Astrocyte (in vitro differentiated cells and primary cell): Measurements from ENCODE around the gene PRRT1. TPM values are rescaled to one million over a fixed set of nuclear protein-coding genes. Genes with fewer than 3 reads are reported as not detected.

Experiments
- DNase-seq: peaks from one replicate; pipeline ENCODE4 v3.0.0-alpha.2; 2010; ENCODE audit warnings: low read depth
- FAIRE-seq: peaks from 2 replicates; lab custom pipeline; 2011; peaks lifted over from hg19 to GRCh38; lab: Jason Lieb, UNC
- H2AFZ ChIP-seq: 2 replicates; pipeline ENCODE4 v1.6.0; 2012; ENCODE audit warnings: low read depth, low read length, inconsistent platforms
- H3K27ac ChIP-seq: 2 replicates; pipeline ENCODE4 v1.5.1; 2011; ENCODE audit warnings: low read depth, low read length, inconsistent platforms
- H3K27me3 ChIP-seq: 2 replicates; pipeline ENCODE4 v1.6.0; 2011; ENCODE audit warnings: low read length, inconsistent platforms; ENCODE audit not compliant: insufficient read depth
- H3K36me3 ChIP-seq: 2 replicates; pipeline ENCODE4 v1.5.1; 2011; ENCODE audit warnings: low read length, inconsistent platforms; ENCODE audit not compliant: insufficient read depth
- H3K4me1 ChIP-seq: 2 replicates; pipeline ENCODE4 v1.5.1; 2011; ENCODE audit warnings: low read length, inconsistent platforms; ENCODE audit not compliant: insufficient read depth
- H3K4me2 ChIP-seq: 2 replicates; pipeline ENCODE4 v1.6.0; 2012; ENCODE audit warnings: low read length, inconsistent platforms
- H3K4me3 ChIP-seq: 2 replicates; pipeline ENCODE4 v1.5.1; 2011; ENCODE audit warnings: low read depth, mild to moderate bottlenecking, low read length, inconsistent platforms; ENCODE audit not compliant: insufficient read depth
- H3K79me2 ChIP-seq: 2 replicates; pipeline ENCODE4 v1.6.0; 2012; ENCODE audit warnings: mild to moderate bottlenecking, low read length, inconsistent platforms; ENCODE audit not compliant: insufficient read depth
- H3K9ac ChIP-seq: 2 replicates; pipeline ENCODE4 v1.6.0; 2012; ENCODE audit warnings: mild to moderate bottlenecking, low read length, inconsistent platforms
- H3K9me3 ChIP-seq: 2 replicates; pipeline ENCODE4 v1.5.1; 2012; ENCODE audit warnings: low read depth, mild to moderate bottlenecking, low read length, inconsistent platforms; ENCODE audit not compliant: insufficient read depth
- H4K20me1 ChIP-seq: 2 replicates; pipeline ENCODE4 v1.6.0; 2012; ENCODE audit warnings: low read length, inconsistent platforms; ENCODE audit not compliant: insufficient read depth
- H3K27ac Mint-ChIP-seq: one replicate; pipeline ENCODE4 v1.8.0; 2021; ENCODE audit warnings: mild to moderate bottlenecking, mixed read lengths; ENCODE audit not compliant: unreplicated experiment
- H3K27me3 Mint-ChIP-seq: one replicate; pipeline ENCODE4 v1.8.0; 2021; ENCODE audit warnings: low read depth, mixed read lengths; ENCODE audit not compliant: unreplicated experiment
- H3K36me3 Mint-ChIP-seq: one replicate; pipeline ENCODE4 v1.8.0; 2021; ENCODE audit warnings: low read depth, mixed read lengths; ENCODE audit not compliant: unreplicated experiment
- H3K4me1 Mint-ChIP-seq: one replicate; pipeline ENCODE4 v1.8.0; 2021; ENCODE audit warnings: low read depth, mixed read lengths; ENCODE audit not compliant: unreplicated experiment
- H3K4me3 Mint-ChIP-seq: one replicate; pipeline ENCODE4 v1.8.0; 2021; ENCODE audit warnings: mild to moderate bottlenecking, moderate library complexity, mixed read lengths; ENCODE audit not compliant: unreplicated experiment
- H3K9me3 Mint-ChIP-seq: one replicate; pipeline ENCODE4 v1.8.0; 2021; ENCODE audit warnings: mild to moderate bottlenecking, mixed read lengths; ENCODE audit not compliant: unreplicated experiment
- CTCF ChIP-seq: IDR thresholded peaks from 2 replicates; pipeline ENCODE4 v1.5.1; 2011; ENCODE audit warnings: low read depth, mild to moderate bottlenecking, inconsistent platforms, low read length, moderate library complexity; ENCODE audit not compliant: insufficient read depth
- EZH2 ChIP-seq: IDR thresholded peaks from 2 replicates; pipeline ENCODE4 v1.6.1; 2012; ENCODE audit warnings: mild to moderate bottlenecking, low read length, inconsistent platforms; ENCODE audit not compliant: insufficient read depth
- total RNA-seq: library from RNA; stranded (reverse); gene quantifications from 2 replicates; pipeline ENCODE4 v1.2.1, GENCODE V29; 2021

The PRRT1 gene
- total RNA-seq, 1 donor from 2014 or later, result 0.45 TPM

- no peak within 1 kb of the TSS for H3K9ac ChIP-seq
- H3K27me3 ChIP-seq, result no peaks in the 10 kb centered on the region
- peaks cover 18% of the 10 kb centered on the region for H3K36me3 ChIP-seq
- H2AFZ ChIP-seq, result no peak within 1 kb of the TSS
- H3K27ac ChIP-seq, result no peak within 1 kb of the TSS
- H3K27ac Mint-ChIP-seq, result peak within 1 kb of the TSS; percentile 31
- H3K4me3 ChIP-seq, result no peak within 1 kb of the TSS
- DNase-seq (no peak), FAIRE-seq (no peak)
- peaks cover 14% of the 10 kb centered on the region for H3K4me1 ChIP-seq
- no peaks in the 10 kb centered on the region for H3K9me3 ChIP-seq
- no peak within 1 kb of the TSS for H3K4me2 ChIP-seq
- peaks cover 23% of the 10 kb centered on the region for H3K36me3 Mint-ChIP-seq
- H3K9me3 Mint-ChIP-seq, result no peaks in the 10 kb centered on the region
- no peaks in the 10 kb centered on the region for H4K20me1 ChIP-seq
- H3K27me3 Mint-ChIP-seq, result no peaks in the 10 kb centered on the region
- TF ChIP-seq CTCF, result no peak
- TF ChIP-seq EZH2, result no peak
- peaks cover 28% of the 10 kb centered on the region for H3K79me2 ChIP-seq
- peaks cover 27% of the 10 kb centered on the region for H3K4me1 Mint-ChIP-seq
- no peak within 1 kb of the TSS for H3K4me3 Mint-ChIP-seq
Measured at GRCh38 chr6:32184084-32184640, 32.4 kb upstream of the PRRT1 start, which contains the start of gene AGER. AGER (minus strand) TSS chr6:32184253; CDS start chr6:32184222, 31 bp downstream.

- Mint-ChIP-seq H3K27ac (no peak overlapping the region), H3K9me3 (no peaks in the 10 kb centered on the region), H3K27me3 (no peaks in the 10 kb centered on the region), H3K4me3 (no peak overlapping the region), H3K36me3 (peaks cover 24% of the 10 kb centered on the region), H3K4me1 (peaks cover 28% of the 10 kb centered on the region)
- Histone ChIP-seq H3K4me1 (peaks cover 14% of the 10 kb centered on the region), H3K9me3 (no peaks in the 10 kb centered on the region), H3K4me2 (no peak overlapping the region), H2AFZ (no peak overlapping the region), H3K79me2 (peaks cover 28% of the 10 kb centered on the region), H3K9ac (no peak overlapping the region), H3K27ac (no peak overlapping the region), H4K20me1 (no peaks in the 10 kb centered on the region), H3K27me3 (no peaks in the 10 kb centered on the region), H3K4me3 (no peak overlapping the region), H3K36me3 (peaks cover 18% of the 10 kb centered on the region)
- FAIRE-seq (no peak), DNase-seq (no peak)
- TF ChIP-seq EZH2 (no peak), CTCF (no peak)
Measured at GRCh38 chr6:32183483-32184083, 31.8 kb upstream of the PRRT1 start.

GRCh38 chr6:32183030-32183429 is 31.3 kb upstream of the PRRT1 start:
- H4K20me1 ChIP-seq, result no peaks in the 10 kb centered on the region
- Mint-ChIP-seq H3K4me3 (no peak overlapping the region), H3K27me3 (no peaks in the 10 kb centered on the region), H3K27ac (peak overlapping the region; percentile 31), H3K9me3 (no peaks in the 10 kb centered on the region), H3K36me3 (peaks cover 24% of the 10 kb centered on the region), H3K4me1 (peaks cover 27% of the 10 kb centered on the region)
- peaks cover 18% of the 10 kb centered on the region for H3K36me3 ChIP-seq
- no peaks in the 10 kb centered on the region for H3K9me3 ChIP-seq
- no peak overlapping the region for H3K4me3 ChIP-seq
- H3K4me2 ChIP-seq, result no peak overlapping the region
- no peak overlapping the region for H3K27ac ChIP-seq
- TF ChIP-seq EZH2 (no peak), CTCF (no peak)
- DNase-seq (no peak), FAIRE-seq (no peak)
- no peak overlapping the region for H3K9ac ChIP-seq
- no peaks in the 10 kb centered on the region for H3K27me3 ChIP-seq
- peaks cover 11% of the 10 kb centered on the region for H3K4me1 ChIP-seq
- H3K79me2 ChIP-seq, result peaks cover 23% of the 10 kb centered on the region
- H2AFZ ChIP-seq, result no peak overlapping the region
